ENCODE measurements around the gene SACM1L. TPM values are rescaled to one million over a fixed set of nuclear protein-coding genes. Genes with fewer than 3 reads are reported as not detected.
"Not testable (repeated sequence)": the region's sequence is repeated elsewhere in the genome, so short reads cannot be mapped to it uniquely, and the experiment has no call there.

The SACM1L gene
- total RNA-seq, 1 donor from 2014 or later = 39.4 TPM

DNA sequence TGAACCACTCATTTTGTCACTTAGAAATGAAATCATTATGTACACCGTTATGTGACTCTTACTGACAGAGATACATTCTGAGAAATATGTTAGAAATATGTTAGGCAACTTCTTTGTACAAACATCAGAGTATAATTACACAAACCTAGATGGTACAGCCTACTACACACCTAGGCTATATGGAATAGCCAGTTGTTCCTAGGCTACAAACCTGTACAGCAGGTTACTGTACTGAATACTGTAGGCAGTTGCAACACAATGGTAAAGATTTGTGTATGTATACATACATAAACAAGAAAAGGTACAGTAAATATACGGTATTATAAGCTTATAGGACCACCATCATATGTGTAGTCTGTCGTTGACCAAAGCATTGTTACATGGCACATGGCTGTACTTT, 3.7 kb downstream of the SACM1L start:
- no peak overlapping the region for H3K4me2 ChIP-seq (ENCODE audit: low read length)
- H3K4me1 ChIP-seq (ENCODE audit: insufficient read depth, low read length) = peaks cover 11% of the 10 kb centered on the region
- peak overlapping the region; percentile 62 for H3K4me3 Mint-ChIP-seq (ENCODE audit: unreplicated experiment)
- H3K9me3 Mint-ChIP-seq (ENCODE audit: unreplicated experiment) = no peaks in the 10 kb centered on the region
- no peaks in the 10 kb centered on the region for H3K36me3 Mint-ChIP-seq (ENCODE audit: low read depth, unreplicated experiment)
- TF ChIP-seq, protein P1, sequence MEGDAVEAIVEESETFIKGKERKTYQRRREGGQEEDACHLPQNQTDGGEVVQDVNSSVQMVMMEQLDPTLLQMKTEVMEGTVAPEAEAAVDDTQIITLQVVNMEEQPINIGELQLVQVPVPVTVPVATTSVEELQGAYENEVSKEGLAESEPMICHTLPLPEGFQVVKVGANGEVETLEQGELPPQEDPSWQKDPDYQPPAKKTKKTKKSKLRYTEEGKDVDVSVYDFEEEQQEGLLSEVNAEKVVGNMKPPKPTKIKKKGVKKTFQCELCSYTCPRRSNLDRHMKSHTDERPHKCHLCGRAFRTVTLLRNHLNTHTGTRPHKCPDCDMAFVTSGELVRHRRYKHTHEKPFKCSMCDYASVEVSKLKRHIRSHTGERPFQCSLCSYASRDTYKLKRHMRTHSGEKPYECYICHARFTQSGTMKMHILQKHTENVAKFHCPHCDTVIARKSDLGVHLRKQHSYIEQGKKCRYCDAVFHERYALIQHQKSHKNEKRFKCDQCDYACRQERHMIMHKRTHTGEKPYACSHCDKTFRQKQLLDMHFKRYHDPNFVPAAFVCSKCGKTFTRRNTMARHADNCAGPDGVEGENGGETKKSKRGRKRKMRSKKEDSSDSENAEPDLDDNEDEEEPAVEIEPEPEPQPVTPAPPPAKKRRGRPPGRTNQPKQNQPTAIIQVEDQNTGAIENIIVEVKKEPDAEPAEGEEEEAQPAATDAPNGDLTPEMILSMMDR (IDR thresholded peaks at IDR 0.05; ENCODE audit: insufficient read depth, low read depth, low read length) = no peak
- TF ChIP-seq EZH2 (IDR thresholded peaks at IDR 0.05; ENCODE audit: insufficient read depth, low read length) = no peak
- FAIRE-seq (no peak), DNase-seq (ENCODE audit: low read depth) (no peak)
- no peak overlapping the region for H3K4me3 ChIP-seq (ENCODE audit: insufficient read depth, low read depth, low read length)
- H3K9ac ChIP-seq (ENCODE audit: low read length) = no peak overlapping the region
- no peak overlapping the region for H3K27ac ChIP-seq (ENCODE audit: low read depth, low read length)
- H3K79me2 ChIP-seq (ENCODE audit: insufficient read depth, low read length) = peaks cover 85% of the 10 kb centered on the region
- H3K36me3 ChIP-seq (ENCODE audit: insufficient read depth, low read length) = peaks cover 3% of the 10 kb centered on the region
- H2AFZ ChIP-seq (ENCODE audit: low read depth, low read length) = no peak overlapping the region
- H3K27ac Mint-ChIP-seq (ENCODE audit: unreplicated experiment) = no peak overlapping the region
- no peaks in the 10 kb centered on the region for H3K27me3 Mint-ChIP-seq (ENCODE audit: low read depth, unreplicated experiment)
- peaks cover 73% of the 10 kb centered on the region for H4K20me1 ChIP-seq (ENCODE audit: insufficient read depth, low read length)
- H3K27me3 ChIP-seq (ENCODE audit: insufficient read depth, low read length) = no peaks in the 10 kb centered on the region
- H3K4me1 Mint-ChIP-seq (ENCODE audit: low read depth, unreplicated experiment) = peaks cover 24% of the 10 kb centered on the region
- no peaks in the 10 kb centered on the region for H3K9me3 ChIP-seq (ENCODE audit: insufficient read depth, low read depth, low read length)

DNA sequence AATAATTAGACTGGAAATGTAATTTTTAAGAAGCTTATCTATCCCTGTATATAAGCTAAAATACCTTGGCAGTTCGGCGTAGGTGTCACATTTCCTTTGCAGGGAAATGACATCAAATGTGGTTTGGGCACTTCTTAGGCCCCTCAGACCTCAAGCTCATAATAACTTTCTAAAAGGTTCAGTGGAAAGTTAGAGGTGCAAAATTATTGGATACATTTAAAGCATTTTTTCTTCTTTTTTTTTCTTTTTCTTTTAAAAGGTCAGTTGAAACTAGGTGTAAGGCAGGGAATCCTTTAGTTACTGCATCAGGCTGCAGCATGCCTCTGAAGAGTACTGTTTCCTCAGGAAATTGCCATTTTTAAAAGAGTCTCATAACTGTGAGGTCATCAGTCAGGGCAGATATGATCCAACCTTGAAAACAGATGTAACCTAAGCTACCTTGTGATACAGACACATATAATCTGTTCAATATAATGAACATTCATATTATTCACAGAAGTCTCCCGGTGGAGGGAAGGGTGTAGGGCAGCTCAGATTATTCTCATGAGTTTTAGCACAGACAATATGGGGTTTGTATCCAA, 4.8 kb downstream of the SACM1L start:
- Mint-ChIP-seq H3K36me3 (ENCODE audit: low read depth, unreplicated experiment) (no peaks in the 10 kb centered on the region), H3K9me3 (ENCODE audit: unreplicated experiment) (no peaks in the 10 kb centered on the region), H3K4me3 (ENCODE audit: unreplicated experiment) (no peak overlapping the region), H3K27ac (ENCODE audit: unreplicated experiment) (no peak overlapping the region), H3K4me1 (ENCODE audit: low read depth, unreplicated experiment) (peaks cover 24% of the 10 kb centered on the region), H3K27me3 (ENCODE audit: low read depth, unreplicated experiment) (no peaks in the 10 kb centered on the region)
- Histone ChIP-seq H2AFZ (ENCODE audit: low read depth, low read length) (no peak overlapping the region), H3K79me2 (ENCODE audit: insufficient read depth, low read length) (peaks cover 95% of the 10 kb centered on the region), H3K27ac (ENCODE audit: low read depth, low read length) (no peak overlapping the region), H3K27me3 (ENCODE audit: insufficient read depth, low read length) (no peaks in the 10 kb centered on the region), H3K4me3 (ENCODE audit: insufficient read depth, low read depth, low read length) (no peak overlapping the region), H3K4me2 (ENCODE audit: low read length) (peak overlapping the region; percentile 27), H3K36me3 (ENCODE audit: insufficient read depth, low read length) (peaks cover 3% of the 10 kb centered on the region), H3K9ac (ENCODE audit: low read length) (no peak overlapping the region), H3K4me1 (ENCODE audit: insufficient read depth, low read length) (peaks cover 11% of the 10 kb centered on the region), H3K9me3 (ENCODE audit: insufficient read depth, low read depth, low read length) (no peaks in the 10 kb centered on the region), H4K20me1 (ENCODE audit: insufficient read depth, low read length) (peaks cover 74% of the 10 kb centered on the region)
- no peak for TF ChIP-seq EZH2 (IDR thresholded peaks at IDR 0.05; ENCODE audit: insufficient read depth, low read length)
- TF ChIP-seq, protein P1 (IDR thresholded peaks at IDR 0.05; ENCODE audit: insufficient read depth, low read depth, low read length) = no peak
- DNase-seq (ENCODE audit: low read depth) = peak; percentile 45
- FAIRE-seq = no peak

DNA sequence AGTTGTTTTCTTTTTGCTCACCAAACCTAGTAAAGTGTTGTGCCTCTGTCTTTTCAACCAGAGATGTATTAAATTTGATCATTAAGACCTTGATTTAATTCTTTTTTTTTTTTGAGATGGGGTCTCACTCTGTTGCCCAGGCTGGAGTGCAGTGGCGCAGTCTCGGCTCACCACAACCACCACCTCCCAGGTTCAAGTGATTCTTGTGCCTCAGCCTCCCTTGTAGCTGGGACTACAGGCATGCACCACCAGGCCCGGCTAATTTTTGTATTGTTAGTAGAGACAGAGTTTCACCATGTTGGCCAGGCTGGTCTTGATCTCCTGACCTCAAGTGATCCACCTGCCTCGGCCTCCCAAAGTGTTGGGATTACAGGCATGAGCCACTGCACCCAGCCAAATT, 6.0 kb downstream of the SACM1L start:
- H3K9me3 ChIP-seq (ENCODE audit: insufficient read depth, low read depth, low read length); H3K4me2 ChIP-seq (ENCODE audit: low read length); H2AFZ ChIP-seq (ENCODE audit: low read depth, low read length); H3K4me3 Mint-ChIP-seq (ENCODE audit: unreplicated experiment); H3K9me3 Mint-ChIP-seq (ENCODE audit: unreplicated experiment); DNase-seq (ENCODE audit: low read depth); H3K9ac ChIP-seq (ENCODE audit: low read length); H3K27ac ChIP-seq (ENCODE audit: low read depth, low read length); H3K27me3 ChIP-seq (ENCODE audit: insufficient read depth, low read length); H3K36me3 Mint-ChIP-seq (ENCODE audit: low read depth, unreplicated experiment); FAIRE-seq; H3K36me3 ChIP-seq (ENCODE audit: insufficient read depth, low read length); H3K4me3 ChIP-seq (ENCODE audit: insufficient read depth, low read depth, low read length); H3K27ac Mint-ChIP-seq (ENCODE audit: unreplicated experiment); H3K27me3 Mint-ChIP-seq (ENCODE audit: low read depth, unreplicated experiment): not testable (repeated sequence)
- Histone ChIP-seq H3K79me2 (ENCODE audit: insufficient read depth, low read length) (peaks cover 96% of the 10 kb centered on the region), H4K20me1 (ENCODE audit: insufficient read depth, low read length) (peaks cover 76% of the 10 kb centered on the region), H3K4me1 (ENCODE audit: insufficient read depth, low read length) (peaks cover 10% of the 10 kb centered on the region)
- H3K4me1 Mint-ChIP-seq (ENCODE audit: low read depth, unreplicated experiment) = peaks cover 24% of the 10 kb centered on the region
